GM06990 (cell line): ENCODE measurements around the gene SRPK3.

ENCODE experiments used
- DNase-seq: peaks from one replicate; pipeline ENCODE4 v3.0.0-alpha.2; 2011; ENCODE audit not compliant: insufficient read length; ENCODE audit errors: extremely low read depth
- H3K27me3 ChIP-seq: replicated peaks from 2 replicates; pipeline ENCODE4 v1.6.0; 2011; ENCODE audit warnings: low read length; ENCODE audit not compliant: control insufficient read depth, insufficient read depth
- H3K36me3 ChIP-seq: 2 replicates; pipeline ENCODE4 v1.5.1; 2011; ENCODE audit warnings: low read length; ENCODE audit not compliant: control insufficient read depth, insufficient read depth
- H3K4me3 ChIP-seq: replicated peaks from 2 replicates; pipeline ENCODE4 v1.5.1; 2011; ENCODE audit warnings: low read depth, mild to moderate bottlenecking, control low read depth, low read length
- TF ChIP-seq, protein P1 (sequence below): IDR thresholded peaks from 2 replicates; pipeline ENCODE4 v1.5.1; 2011; ENCODE audit warnings: low read length, control low read depth, mild to moderate bottlenecking, inconsistent platforms; ENCODE audit not compliant: insufficient read depth, poor library complexity, severe bottlenecking

Gene SRPK3

GRCh38 chrX:153800177-153800722 lies 19.4 kb downstream of the SRPK3 start:
- H3K4me3 ChIP-seq = no peak overlapping the region
- peaks cover 19% of the 10 kb centered on the region for H3K36me3 ChIP-seq
- TF ChIP-seq, protein P1, sequence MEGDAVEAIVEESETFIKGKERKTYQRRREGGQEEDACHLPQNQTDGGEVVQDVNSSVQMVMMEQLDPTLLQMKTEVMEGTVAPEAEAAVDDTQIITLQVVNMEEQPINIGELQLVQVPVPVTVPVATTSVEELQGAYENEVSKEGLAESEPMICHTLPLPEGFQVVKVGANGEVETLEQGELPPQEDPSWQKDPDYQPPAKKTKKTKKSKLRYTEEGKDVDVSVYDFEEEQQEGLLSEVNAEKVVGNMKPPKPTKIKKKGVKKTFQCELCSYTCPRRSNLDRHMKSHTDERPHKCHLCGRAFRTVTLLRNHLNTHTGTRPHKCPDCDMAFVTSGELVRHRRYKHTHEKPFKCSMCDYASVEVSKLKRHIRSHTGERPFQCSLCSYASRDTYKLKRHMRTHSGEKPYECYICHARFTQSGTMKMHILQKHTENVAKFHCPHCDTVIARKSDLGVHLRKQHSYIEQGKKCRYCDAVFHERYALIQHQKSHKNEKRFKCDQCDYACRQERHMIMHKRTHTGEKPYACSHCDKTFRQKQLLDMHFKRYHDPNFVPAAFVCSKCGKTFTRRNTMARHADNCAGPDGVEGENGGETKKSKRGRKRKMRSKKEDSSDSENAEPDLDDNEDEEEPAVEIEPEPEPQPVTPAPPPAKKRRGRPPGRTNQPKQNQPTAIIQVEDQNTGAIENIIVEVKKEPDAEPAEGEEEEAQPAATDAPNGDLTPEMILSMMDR = no peak
- DNase-seq = no peak
- H3K27me3 ChIP-seq = no peaks in the 10 kb centered on the region

GRCh38 chrX:153800746-153801145 lies 19.9 kb downstream of the SRPK3 start:
- Histone ChIP-seq H3K36me3 (peaks cover 19% of the 10 kb centered on the region), H3K27me3 (no peaks in the 10 kb centered on the region), H3K4me3 (no peak overlapping the region)
- TF ChIP-seq, protein P1 = no peak
- no peak for DNase-seq

DNA sequence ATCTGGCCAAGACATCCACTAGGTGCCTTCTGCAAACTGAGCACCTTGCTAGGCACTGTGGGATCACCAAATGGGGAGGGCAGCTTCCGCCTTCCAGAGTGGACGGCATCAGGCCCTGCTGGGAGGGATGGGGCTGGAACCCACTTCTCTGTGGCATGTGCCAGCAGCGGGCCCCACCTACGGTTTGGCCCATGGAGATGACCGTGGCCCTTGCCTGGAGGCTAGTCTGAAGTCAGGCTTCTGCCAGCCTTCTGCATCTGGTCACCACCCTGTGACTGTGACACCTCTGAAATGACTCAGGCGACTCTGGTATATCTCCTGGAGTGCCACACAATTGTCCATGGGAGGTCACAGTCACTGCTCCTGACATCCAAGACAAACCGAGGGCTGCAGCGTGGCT lies 20.8 kb downstream of the SRPK3 start:
- Histone ChIP-seq H3K4me3 (no peak overlapping the region), H3K27me3 (no peaks in the 10 kb centered on the region), H3K36me3 (peaks cover 13% of the 10 kb centered on the region)
- TF ChIP-seq, protein P1 = no peak
- no peak for DNase-seq

DNA sequence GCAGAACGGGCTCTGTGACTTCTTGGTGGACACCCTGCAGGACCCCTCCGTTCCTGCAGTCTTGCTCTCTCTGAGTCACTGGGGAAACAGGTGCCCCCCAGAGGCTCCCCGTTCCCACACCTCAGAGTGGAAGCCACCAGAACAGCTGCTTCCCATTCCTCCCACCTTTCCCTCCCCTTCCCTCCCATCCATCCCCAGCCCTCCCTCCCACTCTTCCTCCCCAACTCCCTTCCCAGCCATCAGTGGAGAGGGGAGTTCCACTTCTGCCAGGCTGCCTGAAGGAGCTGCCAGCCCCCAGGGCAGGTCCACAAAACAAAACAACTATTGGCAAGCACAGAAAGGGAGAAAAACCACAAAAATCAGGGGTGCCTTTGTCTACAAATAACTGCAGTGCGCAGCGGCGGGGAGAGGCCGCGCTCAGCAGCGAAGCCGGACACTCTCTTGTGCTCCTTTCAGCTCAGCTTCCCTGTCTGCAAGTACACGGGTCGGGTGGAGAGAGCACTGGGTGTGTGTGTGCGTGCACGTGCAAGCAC lies 21.7 kb downstream of the SRPK3 start:
- H3K27me3 ChIP-seq = no peaks in the 10 kb centered on the region
- H3K4me3 ChIP-seq = no peak overlapping the region
- peaks cover 7% of the 10 kb centered on the region for H3K36me3 ChIP-seq
- TF ChIP-seq, protein P1 = no peak
- no peak for DNase-seq

DNA sequence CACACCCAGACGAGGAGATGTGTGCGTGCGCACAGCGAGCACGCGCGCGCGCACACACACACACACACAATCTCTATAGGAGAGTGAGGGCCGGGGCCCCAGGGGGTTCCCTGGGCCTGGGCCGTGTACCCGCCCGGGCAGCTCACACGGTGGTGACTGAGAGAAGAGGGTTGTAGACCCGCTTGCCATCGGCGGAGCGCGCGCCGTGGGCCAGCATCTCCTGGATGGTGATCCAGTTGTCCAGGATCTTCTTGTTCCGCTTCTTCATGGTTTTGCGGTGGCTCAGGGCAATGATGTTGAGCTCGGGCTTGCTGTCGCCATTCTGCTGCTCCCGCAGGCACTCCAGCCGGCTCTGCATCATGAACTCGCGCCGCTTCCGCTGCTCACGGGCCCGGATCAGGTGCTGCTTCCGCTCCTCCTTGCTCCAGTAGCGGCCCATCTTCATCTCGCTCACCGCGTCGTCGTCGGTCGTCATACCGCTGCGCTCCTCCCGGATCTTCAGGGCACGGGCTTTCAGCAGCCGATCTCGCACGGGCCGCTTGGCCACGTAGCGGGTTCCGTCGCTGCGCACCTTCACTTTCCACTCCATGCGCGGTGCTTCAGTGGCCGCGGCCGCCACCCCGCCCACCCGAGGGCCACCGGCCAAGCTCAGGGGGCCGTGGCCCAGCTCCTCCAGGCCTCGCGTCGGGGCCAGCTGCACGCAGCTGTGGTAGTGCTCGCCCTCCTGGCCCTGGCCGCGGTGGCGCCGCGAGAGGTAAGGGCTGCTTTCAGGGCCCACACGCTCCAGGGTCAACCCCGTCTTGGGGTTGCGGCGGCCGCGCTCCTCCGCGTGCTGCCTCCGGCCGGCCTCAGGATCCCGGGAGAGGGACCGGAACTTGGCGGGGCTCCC lies 22.6 kb downstream of the SRPK3 start:
- Histone ChIP-seq H3K36me3 (peaks cover 3% of the 10 kb centered on the region; the same call in 1 of the 2 replicates), H3K27me3 (no peaks in the 10 kb centered on the region), H3K4me3 (no peak overlapping the region)
- TF ChIP-seq, protein P1 = no peak
- no peak for DNase-seq
